NCI-H510A (cell line): Measurements from ENCODE around the gene DNAH2.
"Not testable (repeated sequence)": the region's sequence is repeated elsewhere in the genome, so short reads cannot be mapped to it uniquely, and the experiment has no call there.

Source experiments
- DNase-seq: peaks from one replicate; lab custom pipeline; 2025; lab: John Stamatoyannopoulos, UW

Gene DNAH2

DNA sequence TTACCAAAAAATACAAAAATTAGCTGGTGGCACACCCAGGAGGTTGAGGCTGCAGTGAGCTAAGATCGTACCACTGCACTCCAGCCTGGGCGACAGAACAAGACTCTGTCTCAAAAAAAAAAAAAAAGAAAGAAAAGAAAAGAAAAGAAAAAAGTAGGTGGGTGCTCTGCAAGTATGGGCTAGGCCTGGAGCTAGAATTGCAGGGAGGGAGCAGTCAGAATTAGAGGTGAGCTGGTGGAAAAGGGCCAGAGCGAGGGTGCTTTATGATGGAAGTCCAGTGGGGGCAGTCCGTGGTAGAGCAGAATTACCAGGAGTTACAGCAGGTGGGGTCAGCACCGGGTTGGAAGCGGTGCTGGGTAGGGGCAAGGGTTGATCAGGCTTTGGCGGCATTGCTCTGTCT lies 59.5 kb downstream of the DNAH2 start:
- DNase-seq: no peak

DNA sequence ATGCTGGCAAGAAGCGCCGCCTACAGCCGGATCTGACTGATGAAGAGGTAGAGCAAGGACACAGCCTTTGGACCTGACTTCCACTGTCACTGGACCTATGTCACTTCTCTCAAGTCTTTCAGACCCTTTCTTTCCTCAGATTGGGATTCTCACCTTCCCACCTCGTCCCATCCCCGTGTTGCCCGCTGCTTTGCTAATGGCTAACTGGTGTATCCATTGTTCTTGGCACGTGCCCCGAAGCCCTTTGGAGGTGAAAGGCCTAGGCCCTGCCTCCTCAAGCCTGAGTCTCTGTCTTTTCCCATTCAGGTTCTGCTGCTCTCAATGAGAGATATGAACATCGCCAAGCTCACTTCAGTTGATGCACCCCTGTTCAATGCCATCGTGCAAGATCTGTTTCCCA lies 63.2 kb downstream of the DNAH2 start:
- no peak for DNase-seq

DNA sequence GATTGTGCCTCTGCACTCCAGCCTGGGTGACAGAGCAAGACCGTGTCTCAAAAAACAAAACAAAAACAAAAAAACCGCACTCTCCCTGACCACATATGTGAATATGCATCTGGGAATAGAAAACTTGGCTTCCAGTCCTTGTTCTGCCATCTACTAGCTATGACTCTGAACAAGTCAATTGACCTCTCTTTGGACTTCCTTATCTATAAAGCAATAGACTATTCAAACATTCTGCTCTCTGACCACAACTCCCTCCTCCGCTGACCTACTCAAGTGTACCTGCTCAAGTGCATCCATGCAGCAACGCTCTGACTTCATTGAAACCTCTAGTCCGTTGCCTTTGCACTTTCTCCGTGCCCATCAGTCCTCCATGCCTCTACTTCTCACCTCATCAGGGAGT lies 63.9 kb downstream of the DNAH2 start:
- no peak for DNase-seq

DNA sequence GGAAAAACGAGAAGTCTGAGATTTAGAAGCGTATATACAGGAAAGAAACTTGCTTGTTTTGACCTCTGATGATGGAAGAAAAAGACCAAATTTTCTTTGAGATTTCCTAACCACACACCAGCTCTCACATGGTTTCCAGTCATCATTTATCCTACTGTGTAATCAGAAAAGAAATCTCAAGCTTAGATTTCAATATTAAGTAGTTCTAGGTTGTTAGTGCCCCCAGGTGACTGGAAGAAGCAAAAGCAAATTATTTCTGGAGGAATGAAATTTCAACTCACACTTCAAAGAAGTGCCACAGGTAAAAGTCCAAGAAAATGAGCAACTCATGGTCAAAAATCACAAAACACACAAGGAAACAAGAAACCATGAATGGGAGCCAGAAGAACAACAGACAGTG lies 64.7 kb downstream of the DNAH2 start:
- DNase-seq: no peak

DNA sequence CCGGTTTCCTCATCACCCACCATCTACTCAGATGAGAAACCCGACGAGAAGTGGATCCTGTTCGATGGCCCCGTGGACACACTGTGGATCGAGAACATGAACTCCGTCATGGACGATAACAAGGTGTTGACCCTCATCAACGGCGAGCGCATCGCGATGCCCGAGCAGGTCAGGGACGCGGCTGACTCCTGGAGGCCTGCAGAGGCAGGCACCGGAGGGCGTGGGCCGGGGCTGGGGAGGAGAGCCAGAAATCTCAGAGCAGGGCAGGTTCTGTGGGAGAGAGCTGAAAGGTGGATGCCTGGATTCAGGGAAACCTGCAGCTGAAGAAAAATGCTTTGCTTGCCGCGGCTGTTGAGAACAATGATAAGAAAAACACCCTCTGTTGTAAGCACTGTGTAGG lies 69.3 kb downstream of the DNAH2 start:
- no peak for DNase-seq

DNA sequence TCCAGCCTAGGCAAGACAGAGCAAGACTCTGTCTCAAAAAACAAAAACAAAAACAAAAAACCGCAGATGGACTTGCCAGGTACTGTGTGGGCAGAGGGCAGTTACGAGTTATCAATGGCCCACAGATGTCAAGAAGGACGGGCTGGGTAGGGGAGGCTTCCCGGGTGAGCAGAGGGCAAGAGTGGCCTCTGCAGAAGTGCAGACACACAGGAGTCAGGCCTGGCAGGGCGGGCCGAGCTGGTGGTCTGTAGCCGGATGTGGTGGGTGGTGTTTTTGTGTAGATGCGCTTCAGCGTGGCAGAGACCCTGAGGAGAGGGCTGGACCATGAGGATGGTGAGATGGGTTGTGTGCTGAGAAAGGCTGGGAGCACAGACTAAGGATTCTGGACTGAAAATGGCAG lies 71.6 kb downstream of the DNAH2 start:
- DNase-seq: no peak

DNA sequence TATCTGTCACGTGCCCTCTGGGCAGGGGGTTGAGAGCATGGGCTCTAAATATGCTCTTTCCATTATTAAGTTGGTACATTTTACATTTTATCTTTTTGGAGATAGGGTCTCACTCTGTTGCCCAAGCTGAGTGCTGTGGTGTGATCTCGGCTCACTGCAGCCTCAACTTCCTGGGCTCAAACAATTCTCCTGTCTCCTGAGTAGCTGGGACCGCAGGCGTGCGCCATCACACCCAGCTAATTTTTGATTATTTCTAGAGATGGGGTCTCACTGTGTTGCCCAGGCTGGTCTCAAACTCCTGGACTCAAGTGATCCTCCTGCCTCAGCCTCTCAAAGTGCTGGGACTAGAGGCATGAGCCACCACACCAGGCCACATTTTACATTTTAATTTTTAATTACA lies 72.6 kb downstream of the DNAH2 start:
- DNase-seq: no peak

DNA sequence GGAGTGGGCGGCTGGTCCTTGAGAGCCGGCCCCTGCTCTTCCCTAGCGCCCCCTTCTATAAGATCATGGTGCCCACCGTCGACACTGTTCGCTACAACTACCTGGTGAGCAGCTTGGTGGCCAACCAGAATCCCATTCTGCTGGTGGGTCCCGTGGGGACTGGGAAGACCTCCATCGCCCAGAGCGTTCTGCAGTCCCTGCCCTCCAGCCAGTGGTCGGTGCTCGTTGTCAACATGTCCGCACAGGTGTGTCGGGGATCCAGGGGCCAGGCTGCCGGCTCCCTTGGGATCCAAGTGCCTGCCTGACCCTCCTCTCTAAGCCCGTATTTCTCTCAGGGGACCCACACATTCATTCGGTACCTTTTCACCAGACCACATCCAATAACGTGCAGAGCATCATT lies 75.1 kb downstream of the DNAH2 start:
- DNase-seq: no peak

DNA sequence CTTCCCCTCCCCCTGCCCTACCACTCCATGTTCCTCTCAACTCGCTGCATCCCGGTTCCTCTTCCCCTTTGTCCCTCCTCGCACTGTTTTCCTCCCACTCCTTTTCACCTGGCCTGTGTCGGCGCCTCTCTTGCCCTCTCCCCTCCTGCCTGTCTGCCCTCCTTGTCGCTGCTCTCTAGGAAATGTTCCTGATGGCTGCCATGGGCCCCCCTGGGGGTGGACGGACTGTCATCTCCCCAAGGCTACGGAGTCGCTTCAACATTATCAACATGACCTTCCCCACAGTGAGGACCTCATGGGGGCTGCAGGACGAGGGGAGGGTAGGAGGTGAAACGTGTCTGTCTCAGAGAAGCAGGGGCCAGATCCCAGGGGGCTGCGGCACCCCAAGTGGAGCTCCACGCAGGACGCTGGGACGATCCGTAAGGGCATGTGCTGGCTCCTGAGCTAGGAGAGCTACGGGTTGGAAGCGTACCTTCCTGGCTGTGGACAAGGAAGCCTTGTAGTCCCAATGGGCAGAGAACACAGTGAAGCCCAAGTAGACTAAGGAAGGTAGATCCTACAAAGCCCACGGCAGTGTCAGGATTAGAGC lies 76.6 kb downstream of the DNAH2 start:
- no peak for DNase-seq

DNA sequence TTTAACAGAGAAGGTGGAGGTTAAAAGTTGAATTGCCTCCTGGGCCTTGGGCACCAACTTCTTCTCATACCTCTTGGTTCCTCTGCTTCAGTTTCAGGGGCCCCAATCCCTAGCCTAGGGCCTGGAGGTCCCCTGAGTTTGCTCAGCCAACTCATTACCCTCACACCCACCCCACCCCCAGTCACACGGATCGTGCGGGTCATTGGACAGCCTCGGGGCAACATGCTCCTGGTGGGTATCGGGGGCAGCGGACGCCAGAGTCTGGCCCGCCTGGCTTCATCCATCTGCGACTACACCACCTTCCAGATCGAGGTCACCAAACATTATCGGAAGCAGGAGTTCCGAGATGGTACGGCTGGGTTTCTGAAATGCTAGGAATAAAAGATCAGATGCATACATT lies 80.4 kb downstream of the DNAH2 start:
- DNase-seq: no peak

DNA sequence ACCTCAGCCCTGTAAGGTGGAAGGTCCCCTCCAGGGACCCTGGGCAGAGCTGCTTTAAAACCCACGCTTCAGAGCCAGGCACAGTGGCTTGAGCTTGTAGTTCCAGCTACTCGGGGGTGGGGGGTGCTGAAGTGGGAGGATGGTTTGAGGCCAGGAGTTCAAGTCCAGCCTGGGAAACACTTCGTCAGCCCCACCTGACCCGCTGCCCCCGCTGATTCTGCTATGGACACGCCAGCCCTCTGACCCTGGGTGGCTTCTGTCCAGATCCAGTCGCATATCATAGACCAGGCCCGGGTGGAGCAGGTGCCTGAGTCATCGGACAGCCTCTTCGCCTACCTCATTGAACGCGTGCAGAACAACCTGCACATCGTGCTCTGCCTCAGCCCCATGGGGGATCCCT lies 81.3 kb downstream of the DNAH2 start:
- DNase-seq: no peak

DNA sequence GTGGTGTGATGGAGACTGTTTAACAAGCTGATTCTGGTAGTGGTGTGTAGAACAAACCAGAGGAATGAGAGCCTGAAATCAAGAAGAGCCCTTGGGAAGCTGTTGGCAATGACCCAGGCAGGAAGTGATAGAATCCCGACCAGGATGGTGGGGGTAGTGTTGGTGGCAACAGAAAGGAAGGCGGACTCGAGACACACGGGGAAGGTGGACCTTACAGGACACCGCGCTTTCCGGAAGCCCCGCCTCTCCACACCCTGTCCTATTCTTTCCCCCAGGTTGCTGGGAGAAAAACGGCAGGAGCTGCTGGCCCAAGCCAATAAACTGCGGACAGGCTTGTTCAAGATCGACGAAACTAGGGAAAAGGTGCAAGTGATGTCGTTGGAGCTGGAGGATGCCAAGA lies 86.4 kb downstream of the DNAH2 start:
- DNase-seq: no peak

DNA sequence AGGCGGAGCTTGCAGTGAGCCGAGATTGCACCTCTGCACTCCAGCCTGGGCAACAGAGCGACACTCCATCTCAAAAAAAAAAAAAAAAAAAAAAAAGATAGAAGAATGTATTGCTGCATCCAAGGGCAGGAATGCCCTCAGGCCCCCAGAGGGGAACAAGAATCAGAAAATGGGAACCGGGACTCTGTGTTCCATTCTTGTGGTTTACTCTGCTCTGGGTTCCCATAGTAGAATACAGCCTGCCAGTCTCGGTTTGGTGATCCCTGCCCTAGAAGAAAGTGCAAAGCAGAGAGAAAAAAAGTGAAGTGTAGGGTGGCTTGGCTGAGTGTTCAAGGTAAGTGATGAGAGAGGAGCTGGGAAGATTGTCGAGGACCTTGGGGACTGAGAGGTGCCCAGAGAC lies 89.0 kb downstream of the DNAH2 start:
- DNase-seq: no peak

DNA sequence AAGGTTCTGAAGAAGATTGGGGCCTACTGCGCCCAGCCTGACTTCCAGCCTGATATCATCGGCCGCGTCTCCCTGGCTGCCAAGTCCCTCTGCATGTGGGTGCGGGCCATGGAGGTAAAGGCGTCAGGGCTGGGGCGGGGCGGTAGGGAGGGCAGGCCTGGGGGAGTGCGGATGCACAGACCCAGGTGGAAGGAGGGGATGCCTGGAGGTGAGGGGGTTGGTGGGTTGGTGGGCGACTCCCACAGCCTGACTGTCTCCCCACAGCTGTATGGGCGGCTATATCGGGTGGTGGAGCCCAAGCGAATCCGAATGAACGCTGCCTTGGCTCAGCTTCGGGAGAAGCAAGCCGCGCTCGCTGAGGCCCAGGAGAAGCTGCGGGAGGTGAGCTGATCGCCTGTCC lies 89.7 kb downstream of the DNAH2 start:
- DNase-seq: no peak

DNA sequence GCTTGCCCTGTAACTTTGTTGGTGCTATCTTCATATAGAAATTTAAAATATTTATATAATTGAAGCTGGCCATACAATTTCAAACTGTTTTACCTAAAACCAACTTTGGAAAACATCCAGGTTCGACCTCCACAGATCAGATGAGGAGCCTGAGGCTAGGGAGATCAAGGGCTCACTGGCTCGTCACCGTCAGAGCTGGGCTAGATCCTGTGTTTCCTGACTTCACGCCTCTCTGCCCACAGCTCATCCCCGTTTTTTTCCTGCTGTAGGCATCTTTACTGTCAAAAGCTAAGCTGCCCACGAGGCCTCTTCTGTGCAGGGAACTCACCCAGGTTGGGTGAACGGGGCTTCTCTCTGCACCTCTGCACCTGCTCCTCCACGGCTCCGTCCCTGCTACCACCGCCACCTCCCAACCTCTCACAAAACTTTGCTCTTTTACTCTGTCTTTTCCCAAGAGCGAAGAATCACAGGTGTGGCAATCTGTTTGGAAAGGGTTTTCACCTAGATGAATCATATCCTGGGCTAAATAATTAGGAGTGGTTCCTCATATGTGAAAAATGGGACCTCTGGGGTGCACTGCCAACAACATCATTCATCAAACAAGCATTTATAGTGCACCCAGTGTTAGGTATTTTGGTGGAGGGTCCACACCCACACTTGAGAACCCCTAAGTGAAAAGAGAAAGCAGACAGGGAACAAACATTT lies 91.7 kb downstream of the DNAH2 start:
- no peak for DNase-seq

DNA sequence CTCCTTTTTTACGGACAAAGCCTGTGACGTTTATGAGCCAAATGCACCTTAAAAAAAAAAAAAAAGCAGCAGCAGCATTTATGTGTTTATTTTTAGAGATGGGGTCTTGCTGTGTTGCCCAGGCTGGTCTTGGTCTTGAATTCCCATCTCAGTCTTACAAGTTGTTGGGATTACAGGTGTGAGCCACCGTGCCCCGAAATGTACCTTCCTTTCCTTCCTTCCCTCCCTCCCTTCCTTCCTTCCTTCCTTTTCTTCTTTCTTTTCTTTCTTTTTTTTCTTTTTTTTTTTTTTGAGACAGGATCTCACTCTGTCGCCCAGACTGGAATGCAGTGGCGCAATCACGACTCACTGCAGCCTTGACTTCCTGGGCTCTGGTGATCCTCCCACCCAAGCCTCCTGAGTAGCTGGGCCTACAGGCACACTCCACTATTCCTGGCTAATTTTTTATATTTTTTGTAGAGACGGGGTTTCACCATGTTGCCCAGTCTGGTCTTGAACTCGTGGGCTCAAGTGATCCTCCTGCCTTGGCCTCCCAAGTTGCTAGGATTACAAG lies 92.3 kb downstream of the DNAH2 start:
- not testable (repeated sequence) for DNase-seq

DNA sequence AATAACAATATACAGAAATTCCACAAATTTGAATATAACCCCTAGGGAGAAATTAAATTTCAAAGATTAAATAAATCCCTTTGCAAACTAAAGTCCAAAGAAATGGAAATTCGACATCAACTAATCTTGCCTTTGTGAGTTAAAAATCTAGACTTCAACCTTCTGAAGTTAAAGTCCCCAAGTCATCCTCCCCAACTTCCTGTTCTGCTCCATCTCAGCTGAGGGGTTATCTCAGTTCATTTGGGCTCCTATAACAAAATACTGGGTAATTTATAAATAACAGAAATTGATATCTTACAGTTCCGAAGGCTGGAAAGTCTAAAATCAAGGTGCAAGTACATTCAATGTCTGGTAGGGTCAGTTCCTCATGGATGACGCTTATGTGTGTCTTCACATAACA lies 93.7 kb downstream of the DNAH2 start:
- DNase-seq: no peak

DNA sequence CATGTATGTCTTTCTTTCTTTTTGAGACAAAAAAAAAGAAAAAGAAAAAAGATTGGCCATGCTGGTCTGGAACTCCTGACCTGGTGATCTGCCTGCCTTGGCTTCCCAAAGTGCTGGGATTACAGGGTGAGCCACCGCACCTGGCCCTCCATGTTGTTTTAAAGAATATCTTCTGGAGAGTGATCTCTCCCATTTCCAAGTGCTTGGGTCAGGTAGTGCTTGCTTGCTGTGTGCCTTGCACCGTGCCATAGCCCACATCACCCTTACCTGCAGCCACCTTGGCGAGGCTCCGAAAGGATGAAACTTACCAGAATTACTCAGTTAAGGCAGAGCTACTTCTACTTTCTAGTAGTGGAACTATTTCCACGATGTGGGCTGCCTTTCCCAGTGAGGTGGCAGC lies 97.4 kb downstream of the DNAH2 start:
- no peak for DNase-seq

DNA sequence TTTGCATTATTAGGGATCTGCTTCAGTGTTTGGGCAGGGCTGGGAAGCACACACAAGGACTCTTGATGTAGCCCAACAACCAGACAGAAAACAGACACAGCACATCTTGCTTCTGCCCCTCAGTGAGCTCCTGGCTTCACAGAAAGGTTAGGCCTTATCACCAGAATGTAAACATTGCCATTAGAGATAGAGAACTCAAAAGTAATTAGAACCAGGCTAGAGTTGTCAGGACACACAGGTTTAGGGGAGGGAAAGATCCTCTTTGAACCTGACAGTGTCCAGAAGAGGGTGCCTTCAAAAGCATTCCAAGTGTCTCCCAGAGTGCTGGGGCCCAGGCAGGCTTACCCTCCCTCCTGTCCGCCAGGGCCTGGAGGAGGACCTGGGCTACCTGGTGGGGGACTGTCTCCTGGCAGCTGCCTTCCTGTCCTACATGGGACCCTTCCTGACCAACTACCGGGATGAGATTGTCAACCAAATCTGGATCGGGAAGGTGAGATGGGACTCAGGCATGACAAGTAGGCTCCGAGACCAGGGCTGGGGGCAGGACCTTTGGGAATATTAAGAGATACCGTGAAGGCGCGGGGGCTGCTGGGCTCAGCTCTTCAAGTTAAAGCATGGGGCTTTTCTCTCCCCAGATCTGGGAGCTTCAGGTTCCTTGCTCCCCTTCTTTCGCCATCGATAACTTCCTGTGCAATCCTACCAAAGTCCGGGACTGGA lies 99.5 kb downstream of the DNAH2 start:
- DNase-seq: no peak

DNA sequence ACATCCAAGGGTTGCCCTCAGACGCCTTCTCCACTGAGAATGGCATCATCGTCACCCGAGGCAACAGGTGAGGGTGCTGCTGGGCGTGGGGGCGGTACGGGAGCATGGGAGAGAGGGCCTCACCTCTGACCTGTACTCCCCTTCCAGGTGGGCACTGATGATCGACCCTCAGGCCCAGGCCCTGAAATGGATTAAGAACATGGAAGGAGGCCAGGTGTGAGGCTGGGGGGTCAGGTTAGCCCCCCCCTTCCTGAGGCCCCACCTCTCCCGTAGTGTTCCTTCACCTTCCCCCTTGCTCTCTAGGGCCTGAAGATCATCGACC lies 100.1 kb downstream of the DNAH2 start:
- DNase-seq: no peak

DNA sequence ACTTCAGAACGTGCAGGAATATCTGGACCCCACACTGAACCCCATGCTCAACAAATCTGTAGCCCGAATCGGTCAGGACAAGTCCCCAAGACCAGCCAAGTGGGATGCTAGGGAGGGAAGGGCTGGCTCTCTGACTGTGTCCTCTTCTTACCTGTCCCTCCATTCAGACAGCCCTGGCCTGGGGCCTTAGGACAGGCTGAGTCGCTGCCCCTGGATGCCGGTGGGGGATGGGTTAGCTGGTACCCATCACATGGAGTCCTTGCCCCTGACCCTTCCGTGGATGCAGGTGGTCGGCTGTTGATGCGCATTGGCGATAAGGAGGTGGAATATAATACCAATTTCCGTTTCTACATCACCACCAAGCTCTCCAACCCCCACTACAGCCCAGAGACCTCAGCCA lies 100.5 kb downstream of the DNAH2 start:
- no peak for DNase-seq

DNA sequence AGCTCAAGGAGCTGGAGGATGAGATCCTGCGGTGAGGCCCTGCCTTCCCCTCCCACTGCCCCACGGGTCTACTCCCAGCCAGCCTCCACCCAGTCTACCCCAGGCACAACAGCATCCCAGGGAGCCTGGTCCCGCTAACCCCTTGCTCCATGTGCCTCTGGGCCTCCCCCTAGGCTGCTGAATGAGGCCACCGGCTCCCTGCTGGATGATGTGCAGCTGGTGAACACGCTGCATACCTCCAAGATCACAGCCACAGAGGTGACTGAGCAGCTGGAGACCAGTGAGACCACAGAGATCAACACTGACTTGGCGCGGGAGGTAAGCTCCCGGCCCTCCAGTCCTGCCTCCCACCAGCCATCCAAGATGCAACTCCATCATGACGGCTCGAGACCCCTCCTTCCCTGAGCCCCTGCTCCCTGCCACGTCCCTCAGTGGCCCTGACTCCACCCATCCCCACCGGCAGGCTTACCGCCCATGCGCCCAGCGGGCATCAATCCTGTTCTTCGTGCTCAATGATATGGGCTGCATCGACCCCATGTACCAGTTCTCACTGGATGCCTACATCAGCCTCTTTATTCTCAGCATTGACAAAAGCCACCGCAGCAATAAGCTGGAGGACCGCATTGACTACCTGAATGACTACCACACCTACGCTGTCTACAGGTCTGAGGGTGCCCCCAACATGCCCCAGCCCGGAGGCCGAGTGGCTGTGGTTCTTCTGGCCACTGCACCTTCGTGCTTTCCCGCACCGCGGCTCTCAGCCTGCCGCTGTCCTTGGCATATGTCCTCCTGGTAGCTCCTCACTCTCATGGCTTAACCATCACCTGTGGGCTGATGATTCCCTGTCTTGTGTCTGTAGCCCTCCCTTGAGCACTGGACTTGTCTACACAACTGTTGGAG lies 101.5 kb downstream of the DNAH2 start:
- DNase-seq: no peak
